ENCODE measurements around the gene NEGR1.

NEGR1 gene

DNA sequence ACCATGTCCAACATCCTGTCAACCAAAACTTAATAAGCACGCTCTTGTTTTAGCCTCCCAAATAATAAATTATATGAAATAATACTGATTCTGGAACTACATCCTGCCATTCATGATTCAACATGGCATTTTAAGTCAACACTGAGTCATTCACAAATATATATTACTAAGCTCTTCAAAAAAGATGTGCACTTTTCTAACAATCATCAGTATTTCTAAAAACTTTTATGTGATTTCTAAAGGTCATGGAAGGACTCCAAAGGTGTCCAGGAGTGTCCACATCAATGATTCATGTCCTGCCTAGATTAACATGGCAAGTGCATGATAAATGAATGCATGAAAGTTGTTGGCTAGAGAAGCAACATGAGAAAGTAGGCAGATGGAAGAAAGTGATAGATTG, 51.6 kb downstream of the NEGR1 start:
- no peak for DNase-seq (ENCODE audit: low spot score)

- DNase-seq (ENCODE audit: low spot score): no peak
Measured at GRCh38 chr1:72229893-72230292, 52.4 kb downstream of the NEGR1 start.

DNA sequence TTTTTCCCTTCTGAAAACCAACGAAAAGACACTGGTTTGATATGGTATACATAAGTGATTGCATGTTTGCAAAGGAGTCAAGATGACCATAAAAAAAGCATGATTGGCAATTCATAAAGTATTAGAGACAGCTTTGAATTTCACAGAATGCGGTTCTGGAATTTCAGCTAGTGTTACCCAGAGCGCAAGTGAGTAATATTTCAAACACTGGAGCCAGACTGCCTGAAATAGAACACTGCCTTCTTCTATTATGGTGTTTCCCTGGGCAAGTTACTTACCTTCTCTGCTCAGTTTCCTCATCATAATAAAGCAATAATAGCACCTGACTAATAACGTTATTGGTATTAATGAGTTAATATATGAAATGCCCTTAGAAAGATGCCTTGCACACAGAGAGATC, 54.7 kb downstream of the NEGR1 start:
- DNase-seq (ENCODE audit: low spot score): no peak

DNA sequence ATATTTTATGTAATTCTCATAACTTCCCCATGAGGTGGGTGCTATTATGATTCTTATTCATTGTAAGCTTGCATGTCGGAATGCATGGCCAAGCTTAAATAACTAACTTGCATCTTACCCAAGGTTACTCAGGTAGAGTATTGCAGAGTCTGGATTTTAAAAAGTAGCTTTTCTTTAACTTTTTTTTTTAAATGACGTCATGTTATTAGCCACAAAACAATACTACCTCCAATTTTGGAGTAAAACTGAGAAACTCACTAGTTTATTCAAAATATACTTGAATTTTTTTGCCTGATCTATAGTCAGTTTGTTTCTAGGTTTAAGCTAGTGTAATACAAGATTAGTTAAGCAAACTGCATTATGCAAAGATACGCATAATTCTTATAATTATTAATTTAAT, 57.8 kb downstream of the NEGR1 start:
- no peak for DNase-seq (ENCODE audit: low spot score)

DNA sequence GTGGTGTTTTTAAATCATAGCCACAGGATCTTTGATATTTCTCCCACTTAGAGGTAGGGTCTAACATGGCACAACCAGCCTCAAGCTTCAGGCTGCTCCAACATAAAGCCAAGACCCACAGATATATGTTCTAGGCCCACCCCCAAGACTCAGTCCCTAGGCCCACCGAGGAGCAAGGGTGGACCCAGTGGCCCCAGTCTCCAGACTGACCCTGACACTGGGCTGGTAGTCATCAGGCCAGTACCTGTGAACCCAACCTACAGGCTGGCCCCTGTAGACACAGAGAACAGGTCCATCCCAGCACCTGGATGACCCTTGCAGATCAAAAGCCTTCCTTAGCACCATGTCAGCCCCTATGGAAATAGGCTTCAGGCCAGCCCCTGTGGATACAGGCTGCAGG, 60.5 kb downstream of the NEGR1 start:
- no peak for DNase-seq (ENCODE audit: low spot score)

DNA sequence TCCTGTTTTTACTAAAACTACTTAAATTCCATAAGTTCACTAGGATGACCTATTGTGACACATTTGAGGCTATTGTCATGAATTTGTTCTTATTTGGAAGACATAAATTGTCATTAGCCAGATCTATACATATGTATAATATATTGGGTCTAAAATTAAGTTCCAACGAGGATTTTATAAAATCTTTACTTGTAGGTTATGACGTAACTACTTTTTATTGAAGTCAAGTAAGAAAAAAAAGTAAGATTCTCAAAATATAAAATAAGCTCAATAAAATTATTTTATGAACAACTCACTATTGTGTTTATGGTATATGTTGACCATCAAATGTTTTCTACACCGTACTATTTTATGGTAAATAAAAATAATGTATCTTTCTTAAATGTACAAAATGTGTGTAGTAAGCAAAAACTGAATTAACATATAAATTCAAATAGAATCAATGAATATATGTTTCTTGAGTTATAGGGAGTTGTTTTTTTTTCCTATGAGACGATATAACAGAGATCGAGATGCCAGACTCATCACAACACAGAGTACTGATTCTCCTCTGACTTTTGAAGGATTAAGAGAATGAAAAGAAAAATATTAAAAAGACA, 64.1 kb downstream of the NEGR1 start:
- no peak for DNase-seq (ENCODE audit: low spot score)

DNA sequence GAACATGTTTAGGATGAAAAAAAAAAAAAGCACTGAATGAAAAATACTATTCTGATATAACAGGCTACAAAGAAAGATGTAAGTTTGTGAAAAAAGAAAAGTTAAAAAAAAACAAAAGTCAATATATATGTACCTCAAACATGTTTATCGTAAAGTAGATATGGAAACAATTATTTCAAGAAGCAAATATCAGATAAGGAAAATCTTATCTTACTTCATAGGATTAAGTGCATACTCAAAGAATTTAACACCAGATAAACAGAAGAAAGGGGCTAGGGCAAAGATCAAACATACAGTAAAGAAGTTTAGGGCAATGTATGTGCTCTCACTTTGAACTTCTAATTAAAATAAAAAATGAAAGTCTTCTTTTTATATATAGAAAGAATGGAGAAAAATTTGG, 75.3 kb downstream of the NEGR1 start:
- DNase-seq (ENCODE audit: low spot score): no peak

DNA sequence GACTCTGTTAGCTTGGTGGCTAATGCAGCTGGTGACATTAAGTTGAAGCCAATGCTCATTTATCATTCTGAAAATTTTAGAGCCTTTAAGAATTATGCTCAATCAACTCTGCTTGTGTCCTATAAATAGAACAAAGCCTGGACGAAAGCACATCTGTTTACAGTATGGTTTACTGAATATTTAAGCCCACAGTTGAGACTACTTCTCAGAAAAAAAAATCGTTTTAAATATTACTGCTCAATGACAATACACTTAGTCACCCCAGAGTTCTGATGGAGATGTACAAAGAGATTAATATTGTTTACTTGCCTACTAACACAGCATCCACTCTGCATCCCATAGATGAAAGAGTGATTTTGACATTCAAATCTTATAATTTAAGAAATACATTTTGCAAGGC, 79.6 kb downstream of the NEGR1 start:
- no peak for DNase-seq (ENCODE audit: low spot score)

DNA sequence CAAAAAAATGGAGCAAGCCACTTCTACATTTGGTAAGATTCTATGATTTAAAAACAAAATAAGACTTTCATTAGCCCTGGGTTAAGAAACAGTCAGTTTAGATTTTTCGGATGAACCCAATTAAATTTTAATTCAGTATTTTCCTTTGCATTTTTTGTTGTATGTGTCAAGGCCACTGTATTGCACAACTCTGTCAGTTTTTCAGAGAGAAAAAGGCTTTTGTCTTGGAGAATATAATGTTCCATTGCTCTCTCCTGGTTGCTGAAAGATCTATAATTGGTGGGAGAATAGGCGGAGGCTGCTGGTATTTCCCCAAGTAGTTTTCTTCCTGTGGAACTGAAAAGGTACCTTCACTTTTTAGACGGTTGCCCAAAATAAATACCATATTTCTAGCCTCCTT, 84.6 kb downstream of the NEGR1 start:
- no peak for DNase-seq (ENCODE audit: low spot score)

- DNase-seq (ENCODE audit: low spot score): no peak
Measured at GRCh38 chr1:72186733-72187307, 95.5 kb downstream of the NEGR1 start.

DNA sequence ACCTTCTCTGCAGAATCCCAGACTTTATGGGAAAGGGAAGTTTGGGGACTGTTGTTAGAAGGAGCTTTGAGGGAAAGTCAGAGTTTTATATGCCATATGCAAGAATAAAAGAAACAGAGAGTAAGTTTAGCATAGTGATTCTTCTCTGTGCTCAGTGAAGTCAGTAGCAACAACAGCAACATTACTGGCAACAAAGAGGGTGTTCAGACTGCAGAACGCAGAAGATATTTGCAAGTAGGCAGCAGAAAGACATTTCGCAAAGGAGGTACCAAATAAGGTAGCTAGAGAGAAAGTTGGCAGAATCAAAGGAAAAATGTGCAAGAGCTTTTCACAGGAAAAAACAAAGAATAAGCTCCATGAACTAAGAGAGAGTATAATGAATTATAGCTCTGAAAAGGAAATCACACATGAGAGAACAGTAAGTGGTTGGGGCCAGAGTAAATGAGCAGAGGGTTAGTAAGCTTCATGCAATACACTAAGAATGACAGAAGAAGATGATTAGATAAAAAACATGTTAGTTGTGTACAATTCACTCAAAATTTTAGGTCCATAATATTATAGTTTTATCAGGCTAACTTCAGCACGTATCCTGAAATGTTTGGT, 98.1 kb downstream of the NEGR1 start:
- no peak for DNase-seq (ENCODE audit: low spot score)

GRCh38 chr1:72182859-72183258, 99.5 kb downstream of the NEGR1 start:
- no peak for DNase-seq (ENCODE audit: low spot score)

DNA sequence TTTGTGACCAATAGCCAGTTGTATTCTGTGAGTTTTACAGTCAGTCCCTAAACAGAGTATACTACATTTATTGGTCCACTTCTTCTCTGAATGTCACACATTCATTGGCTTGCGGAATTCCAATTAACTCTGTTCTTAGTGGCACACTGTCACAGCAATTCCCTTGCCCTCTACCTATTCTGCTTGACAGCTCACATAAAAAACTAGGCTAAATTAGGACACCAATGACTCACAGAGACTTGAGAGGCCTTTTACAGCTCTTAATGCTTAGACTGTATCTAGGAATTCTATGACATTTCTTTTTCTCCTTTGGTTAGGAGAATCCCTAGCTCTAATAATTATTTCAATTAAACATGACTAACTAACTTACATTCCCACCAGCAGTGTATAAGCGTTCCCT, 104.1 kb downstream of the NEGR1 start:
- DNase-seq (ENCODE audit: low spot score): peak; percentile 4

- DNase-seq (ENCODE audit: low spot score): no peak
Measured at GRCh38 chr1:72177711-72178110, 104.6 kb downstream of the NEGR1 start.

GRCh38 chr1:72170246-72170645, 112.1 kb downstream of the NEGR1 start:
- no peak for DNase-seq (ENCODE audit: low spot score)

GRCh38 chr1:72166426-72166825, 115.9 kb downstream of the NEGR1 start:
- DNase-seq (ENCODE audit: low spot score): no peak

DNA sequence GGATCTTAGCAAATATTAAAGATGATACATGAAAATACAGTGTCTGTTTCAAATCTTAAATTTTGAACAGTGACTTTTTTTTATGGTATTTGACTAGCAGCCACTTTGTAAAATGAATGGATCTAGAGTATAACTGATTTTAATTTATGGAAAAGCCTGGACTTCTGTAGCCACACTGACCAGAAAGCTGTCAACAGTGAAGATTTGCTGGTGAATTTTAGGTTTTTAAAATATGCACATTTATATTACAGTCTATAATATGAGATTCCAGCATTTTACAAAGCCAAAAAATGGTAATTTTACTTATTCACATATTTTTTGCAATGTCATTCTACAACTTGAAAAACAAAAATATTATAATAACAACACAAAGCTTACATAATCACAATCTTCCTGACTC, 131.8 kb downstream of the NEGR1 start:
- DNase-seq (ENCODE audit: low spot score): no peak

DNA sequence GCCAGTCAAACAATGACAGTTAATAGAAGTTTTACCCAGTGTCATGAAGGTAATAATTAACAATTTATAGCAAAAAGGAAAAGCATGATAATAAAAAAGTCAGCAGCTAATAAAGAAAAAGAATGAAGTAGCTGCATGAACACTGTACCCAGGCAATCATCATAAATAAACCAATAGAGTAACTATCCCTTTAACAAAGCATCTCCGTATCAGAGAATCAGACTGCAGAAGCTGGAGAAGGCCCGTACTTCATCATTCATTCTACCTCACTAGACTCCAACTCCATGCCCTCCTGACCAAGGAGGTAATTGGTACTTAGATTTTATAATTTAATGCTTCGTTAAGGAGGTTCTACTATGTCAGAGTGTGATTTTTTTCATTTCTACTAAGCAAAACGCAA, 140.5 kb downstream of the NEGR1 start:
- DNase-seq (ENCODE audit: low spot score): no peak

GRCh38 chr1:72140222-72140621, 142.1 kb downstream of the NEGR1 start:
- no peak for DNase-seq (ENCODE audit: low spot score)

DNA sequence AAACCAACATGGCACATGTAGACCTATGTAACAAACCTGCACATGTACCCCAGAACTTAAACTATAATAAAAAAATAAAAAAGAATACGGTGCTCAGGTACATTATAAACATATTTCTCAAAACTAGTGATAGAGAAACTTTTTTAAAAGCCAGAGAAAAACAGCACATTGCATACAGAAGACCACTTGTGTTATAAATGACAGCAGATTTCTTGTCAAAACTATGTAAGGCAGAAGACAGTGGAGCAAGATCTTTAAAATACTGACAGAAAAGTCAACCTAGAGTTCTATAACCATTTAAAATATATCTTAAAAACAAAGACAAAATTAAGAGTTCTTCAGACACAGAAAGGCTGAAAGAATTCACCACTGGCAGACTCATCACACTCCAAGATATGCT, 144.7 kb downstream of the NEGR1 start:
- no peak for DNase-seq (ENCODE audit: low spot score)

- no peak for DNase-seq (ENCODE audit: low spot score)
Measured at GRCh38 chr1:72129869-72130268, 152.5 kb downstream of the NEGR1 start.

DNA sequence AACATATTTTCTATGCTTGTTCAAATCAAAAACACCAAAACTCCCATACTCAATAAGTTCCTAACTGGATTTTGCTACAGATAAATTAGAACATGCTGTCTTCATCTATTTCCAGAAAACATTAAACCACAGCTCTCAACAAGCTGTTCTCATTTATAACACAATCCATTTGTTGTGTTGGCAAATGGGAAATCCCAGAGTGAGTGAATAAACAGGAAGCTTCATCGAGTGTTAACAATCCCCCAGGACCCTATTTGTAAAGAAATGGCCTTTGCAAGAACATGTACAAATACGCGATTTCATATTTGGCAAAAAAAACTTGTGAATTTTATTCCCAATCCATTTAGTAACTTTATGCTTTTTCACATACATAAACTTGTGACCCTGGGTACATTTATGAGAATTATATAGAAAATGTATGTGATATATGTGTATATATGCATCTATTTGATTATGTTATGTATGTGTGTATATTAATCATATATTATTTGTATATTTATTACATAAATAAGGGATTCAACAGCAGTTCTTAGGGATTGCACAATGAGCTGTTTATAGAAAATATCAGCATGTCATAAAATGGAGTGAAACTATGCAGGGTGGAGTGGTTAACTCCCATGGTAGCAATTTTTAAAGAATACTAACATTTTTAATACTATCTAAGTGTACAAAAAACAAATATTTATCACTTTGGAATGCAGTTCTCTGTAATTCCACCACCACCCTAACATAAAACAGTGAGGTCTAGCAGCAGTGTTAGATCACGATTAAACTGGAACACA, 160.0 kb downstream of the NEGR1 start:
- no peak for DNase-seq (ENCODE audit: low spot score)

GRCh38 chr1:72119491-72119890, 162.8 kb downstream of the NEGR1 start:
- DNase-seq (ENCODE audit: low spot score): no peak
